ENCODE measurements around the gene SLC9A2.

Gene SLC9A2

GRCh38 chr2:102735416-102736109 lies 116.2 kb downstream of the SLC9A2 start:
- DNase-seq: no peak

- DNase-seq: no peak
These were observed 116.7 kb downstream of the SLC9A2 start for GRCh38 chr2:102736110-102736409.

GRCh38 chr2:102736410-102737409 lies 117.4 kb downstream of the SLC9A2 start:
- peak; percentile 24 for DNase-seq

GRCh38 chr2:102737431-102737830 lies 118.1 kb downstream of the SLC9A2 start:
- no peak for DNase-seq

GRCh38 chr2:102743259-102743658 lies 123.9 kb downstream of the SLC9A2 start:
- DNase-seq: no peak

- DNase-seq: no peak
These were observed 128.8 kb downstream of the SLC9A2 start for GRCh38 chr2:102748107-102748506.

- DNase-seq: no peak
These were observed 130.6 kb downstream of the SLC9A2 start for GRCh38 chr2:102749938-102750337.

GRCh38 chr2:102753563-102754159 lies 134.3 kb downstream of the SLC9A2 start:
- DNase-seq: peak; percentile 21

- no peak for DNase-seq
These were observed 135.2 kb downstream of the SLC9A2 start for GRCh38 chr2:102754456-102755145.

GRCh38 chr2:102755284-102755683 lies 135.9 kb downstream of the SLC9A2 start:
- no peak for DNase-seq

GRCh38 chr2:102758439-102758838 lies 139.1 kb downstream of the SLC9A2 start:
- no peak for DNase-seq
